ENCODE data around the gene PDGFD.

The PDGFD gene

DNA sequence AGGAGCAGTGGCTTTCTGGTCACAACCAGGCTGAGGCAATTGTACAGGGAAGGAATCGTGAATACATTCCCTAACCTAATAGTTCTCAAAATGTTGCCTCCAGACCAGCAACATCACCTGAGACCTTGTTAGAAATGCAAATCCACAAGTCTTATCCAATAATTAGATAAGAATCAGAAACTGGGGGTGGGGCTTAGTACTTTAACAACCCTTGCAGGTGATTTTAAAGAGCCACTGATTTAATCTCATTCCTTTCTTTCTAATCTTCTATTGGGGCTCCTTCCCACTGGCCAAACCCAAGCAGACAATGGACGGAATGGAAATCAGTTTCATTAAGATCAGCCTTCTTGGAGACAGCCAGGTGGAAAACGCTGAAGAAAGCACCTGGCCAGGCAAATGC is 269.9 kb downstream of the PDGFD start:
- no peak for DNase-seq
- Histone ChIP-seq H3K4me3 (ENCODE audit: low read depth, low read length) (no peak overlapping the region), H3K27ac (no peak overlapping the region), H3K9me3 (ENCODE audit: severe bottlenecking) (no peaks in the 10 kb centered on the region), H3K36me3 (no peaks in the 10 kb centered on the region), H3K27me3 (ENCODE audit: insufficient read depth, low read depth, severe bottlenecking) (no peaks in the 10 kb centered on the region)
- TF ChIP-seq, protein P1, sequence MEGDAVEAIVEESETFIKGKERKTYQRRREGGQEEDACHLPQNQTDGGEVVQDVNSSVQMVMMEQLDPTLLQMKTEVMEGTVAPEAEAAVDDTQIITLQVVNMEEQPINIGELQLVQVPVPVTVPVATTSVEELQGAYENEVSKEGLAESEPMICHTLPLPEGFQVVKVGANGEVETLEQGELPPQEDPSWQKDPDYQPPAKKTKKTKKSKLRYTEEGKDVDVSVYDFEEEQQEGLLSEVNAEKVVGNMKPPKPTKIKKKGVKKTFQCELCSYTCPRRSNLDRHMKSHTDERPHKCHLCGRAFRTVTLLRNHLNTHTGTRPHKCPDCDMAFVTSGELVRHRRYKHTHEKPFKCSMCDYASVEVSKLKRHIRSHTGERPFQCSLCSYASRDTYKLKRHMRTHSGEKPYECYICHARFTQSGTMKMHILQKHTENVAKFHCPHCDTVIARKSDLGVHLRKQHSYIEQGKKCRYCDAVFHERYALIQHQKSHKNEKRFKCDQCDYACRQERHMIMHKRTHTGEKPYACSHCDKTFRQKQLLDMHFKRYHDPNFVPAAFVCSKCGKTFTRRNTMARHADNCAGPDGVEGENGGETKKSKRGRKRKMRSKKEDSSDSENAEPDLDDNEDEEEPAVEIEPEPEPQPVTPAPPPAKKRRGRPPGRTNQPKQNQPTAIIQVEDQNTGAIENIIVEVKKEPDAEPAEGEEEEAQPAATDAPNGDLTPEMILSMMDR (IDR thresholded peaks at IDR 0.05; ENCODE audit: low read depth, low read length) = no peak

DNA sequence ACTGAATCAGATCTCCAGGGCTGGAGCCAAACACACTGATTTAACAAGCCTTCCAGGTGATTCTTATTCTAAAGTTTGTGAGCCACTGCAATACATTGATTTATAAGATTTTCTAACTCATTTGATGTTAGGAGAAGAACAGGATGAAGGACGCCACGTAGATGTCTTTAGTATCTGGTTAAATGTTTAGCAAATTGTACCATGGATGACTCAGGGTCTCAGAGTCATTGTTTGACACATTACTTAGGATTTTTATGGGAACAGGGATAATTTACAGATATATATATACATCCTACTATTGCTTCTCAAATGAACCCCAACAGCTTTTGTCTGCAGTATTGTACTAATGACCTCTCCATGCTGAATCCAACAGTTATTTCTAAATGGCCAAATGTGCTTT is 270.6 kb downstream of the PDGFD start:
- no peak overlapping the region for H3K4me3 ChIP-seq (ENCODE audit: low read depth, low read length)
- no peak for DNase-seq
- no peaks in the 10 kb centered on the region for H3K27me3 ChIP-seq (ENCODE audit: insufficient read depth, low read depth, severe bottlenecking)

DNA sequence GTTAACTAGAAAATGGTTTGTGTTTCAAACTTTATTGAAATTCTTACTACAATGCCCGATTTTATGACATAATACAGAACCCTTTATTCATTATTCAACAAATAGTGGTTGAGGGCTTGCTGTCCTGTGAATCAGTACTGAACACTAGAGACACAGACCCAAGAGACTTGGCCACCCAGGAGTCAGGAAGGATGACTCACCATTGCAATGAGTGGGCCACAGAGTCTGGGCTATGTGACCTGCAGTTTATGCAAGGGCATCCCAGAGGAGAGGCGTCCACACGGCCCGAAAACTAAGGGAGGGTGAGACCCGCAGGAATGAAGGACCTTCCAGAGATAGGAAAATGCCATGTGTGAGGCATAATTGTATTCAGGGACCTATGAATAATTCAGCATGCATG is 271.3 kb downstream of the PDGFD start:
- no peaks in the 10 kb centered on the region for H3K9me3 ChIP-seq (ENCODE audit: severe bottlenecking)
- TF ChIP-seq, protein P1 (IDR thresholded peaks at IDR 0.05; ENCODE audit: low read depth, low read length) = no peak
- H3K27ac ChIP-seq = no peak overlapping the region
- H3K36me3 ChIP-seq = no peaks in the 10 kb centered on the region
- H3K27me3 ChIP-seq (ENCODE audit: insufficient read depth, low read depth, severe bottlenecking) = no peaks in the 10 kb centered on the region
- DNase-seq = no peak
- H3K4me3 ChIP-seq (ENCODE audit: low read depth, low read length) = no peak overlapping the region

More for the DNA sequence above, 270.6 kb downstream of the PDGFD start:
- Histone ChIP-seq H3K9me3 (ENCODE audit: severe bottlenecking) (no peaks in the 10 kb centered on the region), H3K27ac (no peak overlapping the region), H3K36me3 (no peaks in the 10 kb centered on the region)
- TF ChIP-seq, protein P1 (IDR thresholded peaks at IDR 0.05; ENCODE audit: low read depth, low read length) = no peak

DNA sequence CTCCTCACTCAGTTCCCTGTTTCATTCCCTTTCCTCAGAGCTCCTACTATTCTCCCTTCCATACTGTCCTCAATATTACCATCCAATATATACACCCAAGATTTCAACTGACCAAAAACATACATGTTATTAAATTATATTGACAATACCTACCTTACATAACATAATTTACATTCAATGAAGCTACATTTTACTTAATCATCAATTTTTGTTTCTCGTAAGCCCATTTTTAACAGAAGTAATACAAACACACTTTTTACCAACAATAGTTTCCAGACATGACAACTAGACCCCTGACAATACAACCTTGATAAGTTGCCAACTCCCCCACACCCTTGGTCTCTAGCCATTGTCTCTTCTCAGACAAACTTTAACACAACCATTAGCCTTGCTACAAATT is 273.3 kb downstream of the PDGFD start:
- TF ChIP-seq, protein P1 (IDR thresholded peaks at IDR 0.05; ENCODE audit: low read depth, low read length) = no peak
- Histone ChIP-seq H3K9me3 (ENCODE audit: severe bottlenecking) (no peaks in the 10 kb centered on the region), H3K27me3 (ENCODE audit: insufficient read depth, low read depth, severe bottlenecking) (no peaks in the 10 kb centered on the region), H3K27ac (no peak overlapping the region), H3K36me3 (no peaks in the 10 kb centered on the region), H3K4me3 (ENCODE audit: low read depth, low read length) (no peak overlapping the region)
- no peak for DNase-seq

DNA sequence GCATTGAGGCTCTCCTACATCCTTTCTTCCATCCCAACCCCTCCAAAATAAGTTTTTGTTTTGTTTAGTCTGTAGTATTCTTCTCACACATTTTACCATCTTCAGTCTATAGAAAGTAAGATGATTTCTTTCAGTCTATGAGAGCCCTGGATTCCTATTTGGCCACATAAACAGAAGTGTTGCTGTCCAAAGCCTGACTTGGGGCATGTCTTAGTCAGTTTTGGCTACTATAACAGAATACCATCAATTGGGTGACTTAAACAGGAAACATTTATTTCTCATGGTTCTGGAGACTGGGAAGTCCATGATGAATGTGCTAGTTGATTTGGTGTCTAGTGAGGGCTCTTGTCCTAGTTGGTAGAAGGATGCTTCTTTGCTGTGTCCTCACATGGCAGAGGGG is 274.3 kb downstream of the PDGFD start:
- H3K27me3 ChIP-seq (ENCODE audit: insufficient read depth, low read depth, severe bottlenecking) = no peaks in the 10 kb centered on the region
- no peak overlapping the region for H3K27ac ChIP-seq
- TF ChIP-seq, protein P1 (IDR thresholded peaks at IDR 0.05; ENCODE audit: low read depth, low read length) = no peak
- no peak for DNase-seq
- H3K9me3 ChIP-seq (ENCODE audit: severe bottlenecking) = no peaks in the 10 kb centered on the region
- H3K4me3 ChIP-seq (ENCODE audit: low read depth, low read length) = no peak overlapping the region
- H3K36me3 ChIP-seq = no peaks in the 10 kb centered on the region

DNA sequence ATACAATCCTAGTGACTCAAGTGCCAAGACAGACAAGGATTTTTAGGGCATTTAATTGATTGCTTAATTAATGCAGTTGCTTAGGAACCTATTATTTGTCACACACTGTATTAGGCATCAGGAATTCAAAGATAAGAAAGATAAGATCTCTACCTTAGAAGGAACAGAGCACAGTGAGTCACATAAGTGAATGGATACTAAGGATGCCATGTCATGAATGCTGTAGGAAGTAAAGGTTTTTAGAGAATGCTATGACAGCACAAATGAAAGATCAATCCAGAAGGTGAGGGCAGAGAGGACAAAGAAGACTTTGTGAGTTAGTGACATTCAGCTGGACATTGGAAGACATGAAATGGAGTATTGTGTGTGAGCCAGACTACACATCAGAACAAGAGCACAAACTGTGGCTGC is 275.4 kb downstream of the PDGFD start:
- Histone ChIP-seq H3K9me3 (ENCODE audit: severe bottlenecking) (no peaks in the 10 kb centered on the region), H3K4me3 (ENCODE audit: low read depth, low read length) (no peak overlapping the region), H3K36me3 (no peaks in the 10 kb centered on the region), H3K27ac (no peak overlapping the region), H3K27me3 (ENCODE audit: insufficient read depth, low read depth, severe bottlenecking) (no peaks in the 10 kb centered on the region)
- no peak for DNase-seq
- TF ChIP-seq, protein P1 (IDR thresholded peaks at IDR 0.05; ENCODE audit: low read depth, low read length) = no peak

Measured in WERI-Rb-1 (cell line).